GM12892 (cell line): ENCODE results near the gene GALNT18.

Experiments used
- POLR2A ChIP-seq: IDR thresholded peaks from 2 replicates; pipeline ENCODE4 v1.6.1; 2011; ENCODE audit warnings: low read depth, low read length, control low read depth
- POLR2AphosphoS5 ChIP-seq: IDR thresholded peaks from 2 replicates; pipeline ENCODE4 v1.6.1; 2011; ENCODE audit warnings: low read depth, low read length, control low read depth
- TAF1 ChIP-seq: IDR thresholded peaks from 2 replicates; pipeline ENCODE4 v1.6.1; 2011; ENCODE audit warnings: low read depth, mild to moderate bottlenecking, control low read depth, low read length, borderline replicate concordance

- TF ChIP-seq POLR2A (no peak), POLR2AphosphoS5 (no peak), TAF1 (no peak)
Measured at GRCh38 chr11:11477695-11478420, 143.9 kb downstream of the GALNT18 start.
